ENCODE results near the gene SLC25A23. TPM values are rescaled to one million over a fixed set of nuclear protein-coding genes. Genes with fewer than 3 reads are reported as not detected.

Gene SLC25A23
- total RNA-seq, 4 donors from 2014 or later = 13.8 to 69.1 (median 36.5) TPM

DNA sequence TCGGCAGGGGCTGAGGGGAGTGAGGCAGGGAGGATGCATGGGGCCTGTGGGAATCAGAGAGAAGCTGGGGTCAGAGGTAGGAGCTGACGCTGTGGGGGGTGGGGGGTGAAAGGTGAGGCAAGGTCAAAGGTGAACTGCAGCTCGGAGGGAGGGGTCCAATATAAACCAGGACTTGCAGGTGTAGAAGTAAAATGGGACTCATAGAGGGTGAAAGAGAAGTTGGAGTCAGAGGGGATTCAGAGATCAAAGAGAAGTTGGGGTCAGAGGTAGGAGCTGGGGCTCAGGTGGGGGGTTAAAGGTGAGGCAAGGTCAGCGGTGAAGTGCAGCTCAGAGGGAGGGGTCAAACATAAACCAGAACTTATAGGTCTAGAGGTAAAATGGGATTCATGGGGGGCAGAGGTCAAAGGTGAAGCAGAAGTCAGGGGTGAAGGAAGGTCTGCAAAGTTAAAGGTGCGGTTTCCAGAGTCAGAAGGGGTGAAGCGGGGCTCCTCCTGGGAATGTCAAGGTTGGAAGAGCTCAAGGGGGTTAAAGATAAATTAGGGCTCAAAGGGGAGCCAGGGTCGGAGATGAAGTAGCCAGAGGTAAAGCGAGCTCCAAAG lies 34.9 kb upstream of the SLC25A23 start:
- no peak overlapping the region for H3K27ac ChIP-seq
- H3K9me3 ChIP-seq = no peaks in the 10 kb centered on the region
- H3K4me3 ChIP-seq = no peak overlapping the region
- H3K27me3 ChIP-seq = no peaks in the 10 kb centered on the region
- H3K36me3 ChIP-seq = no peaks in the 10 kb centered on the region
- TF ChIP-seq, protein P1, sequence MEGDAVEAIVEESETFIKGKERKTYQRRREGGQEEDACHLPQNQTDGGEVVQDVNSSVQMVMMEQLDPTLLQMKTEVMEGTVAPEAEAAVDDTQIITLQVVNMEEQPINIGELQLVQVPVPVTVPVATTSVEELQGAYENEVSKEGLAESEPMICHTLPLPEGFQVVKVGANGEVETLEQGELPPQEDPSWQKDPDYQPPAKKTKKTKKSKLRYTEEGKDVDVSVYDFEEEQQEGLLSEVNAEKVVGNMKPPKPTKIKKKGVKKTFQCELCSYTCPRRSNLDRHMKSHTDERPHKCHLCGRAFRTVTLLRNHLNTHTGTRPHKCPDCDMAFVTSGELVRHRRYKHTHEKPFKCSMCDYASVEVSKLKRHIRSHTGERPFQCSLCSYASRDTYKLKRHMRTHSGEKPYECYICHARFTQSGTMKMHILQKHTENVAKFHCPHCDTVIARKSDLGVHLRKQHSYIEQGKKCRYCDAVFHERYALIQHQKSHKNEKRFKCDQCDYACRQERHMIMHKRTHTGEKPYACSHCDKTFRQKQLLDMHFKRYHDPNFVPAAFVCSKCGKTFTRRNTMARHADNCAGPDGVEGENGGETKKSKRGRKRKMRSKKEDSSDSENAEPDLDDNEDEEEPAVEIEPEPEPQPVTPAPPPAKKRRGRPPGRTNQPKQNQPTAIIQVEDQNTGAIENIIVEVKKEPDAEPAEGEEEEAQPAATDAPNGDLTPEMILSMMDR (IDR thresholded peaks at IDR 0.05) = no peak
- no peak for TF ChIP-seq POLR2A (IDR thresholded peaks at IDR 0.05)
- intact Hi-C loops (cut with DNase I; ENCODE audit: low total_unique reads) = no loop called here
- H3K4me1 ChIP-seq = no peaks in the 10 kb centered on the region
- no peak for DNase-seq

DNA sequence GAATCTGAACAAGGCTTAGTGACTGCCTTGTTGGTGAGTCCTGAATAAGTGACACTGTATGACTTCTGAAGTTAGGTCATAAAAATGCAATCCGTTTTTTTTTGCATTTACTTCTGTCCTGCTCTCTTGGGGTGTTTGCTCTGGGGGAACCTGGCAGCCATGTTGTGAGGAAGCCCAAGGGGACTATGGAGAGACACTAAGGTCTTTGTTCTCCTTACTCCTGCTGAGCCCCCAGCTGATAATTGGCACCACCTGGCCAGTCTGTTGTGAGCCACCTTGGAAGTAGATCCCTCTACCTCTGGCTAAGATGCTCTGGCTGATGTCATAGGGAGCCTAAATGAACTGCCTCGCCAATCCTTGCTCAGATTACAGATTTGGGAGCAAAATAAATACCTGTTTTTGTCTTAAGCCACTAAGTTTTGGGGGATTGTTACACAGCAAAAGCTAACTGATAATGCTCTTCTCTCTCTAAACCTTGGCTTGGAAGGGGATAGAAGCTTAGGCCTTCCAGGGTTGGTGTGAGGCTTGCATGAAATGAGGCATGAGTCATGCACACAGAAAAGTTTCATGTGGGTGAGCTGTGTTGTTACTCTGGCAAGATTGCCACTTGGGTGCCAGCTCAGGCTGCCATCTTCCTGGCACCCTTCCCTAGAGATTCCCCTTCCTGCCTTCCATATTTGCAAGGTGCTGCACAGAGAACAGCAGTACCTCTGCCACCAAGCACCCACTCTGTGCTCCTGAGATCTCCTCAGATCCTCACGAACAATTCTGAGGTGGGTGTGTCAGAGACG lies 32.4 kb upstream of the SLC25A23 start:
- intact Hi-C loops (cut with DNase I; ENCODE audit: low total_unique reads) = no loop called here
- H3K36me3 ChIP-seq = no peaks in the 10 kb centered on the region
- no peak for TF ChIP-seq POLR2A (IDR thresholded peaks at IDR 0.05)
- TF ChIP-seq, protein P1 (IDR thresholded peaks at IDR 0.05) = no peak
- no peak for DNase-seq
- H3K27me3 ChIP-seq = no peaks in the 10 kb centered on the region
- no peaks in the 10 kb centered on the region for H3K9me3 ChIP-seq
- H3K27ac ChIP-seq = no peak overlapping the region
- no peak overlapping the region for H3K4me3 ChIP-seq
- H3K4me1 ChIP-seq = no peaks in the 10 kb centered on the region

DNA sequence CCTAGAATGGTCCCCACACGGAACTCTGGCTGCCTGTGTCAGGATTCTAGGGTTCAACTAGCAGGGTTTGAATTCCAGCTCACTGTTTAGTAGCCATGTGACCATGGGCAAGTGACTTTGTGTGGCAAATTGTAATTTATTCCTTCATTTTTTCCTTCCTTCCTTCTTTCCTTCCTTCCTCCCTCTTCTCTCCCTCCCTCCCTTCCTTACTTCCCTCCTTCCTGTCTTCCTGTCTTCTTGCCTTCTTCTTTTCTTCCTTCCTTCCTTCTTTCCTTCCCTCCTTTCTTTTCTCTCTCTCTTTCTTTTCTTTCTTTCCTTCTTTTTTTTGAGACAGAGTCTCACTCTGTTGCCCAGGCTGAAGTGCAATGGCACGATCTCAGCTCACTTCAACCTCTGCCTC lies 30.5 kb upstream of the SLC25A23 start:
- TF ChIP-seq POLR2A (IDR thresholded peaks at IDR 0.05) = no peak
- TF ChIP-seq, protein P1 (IDR thresholded peaks at IDR 0.05) = no peak
- H3K36me3 ChIP-seq = no peaks in the 10 kb centered on the region
- intact Hi-C loops (cut with DNase I; ENCODE audit: low total_unique reads) = no loop called here
- H3K9me3 ChIP-seq = no peaks in the 10 kb centered on the region
- H3K4me3 ChIP-seq = no peak overlapping the region
- H3K27me3 ChIP-seq = no peaks in the 10 kb centered on the region
- H3K27ac ChIP-seq = no peak overlapping the region
- no peak for DNase-seq
- no peaks in the 10 kb centered on the region for H3K4me1 ChIP-seq

DNA sequence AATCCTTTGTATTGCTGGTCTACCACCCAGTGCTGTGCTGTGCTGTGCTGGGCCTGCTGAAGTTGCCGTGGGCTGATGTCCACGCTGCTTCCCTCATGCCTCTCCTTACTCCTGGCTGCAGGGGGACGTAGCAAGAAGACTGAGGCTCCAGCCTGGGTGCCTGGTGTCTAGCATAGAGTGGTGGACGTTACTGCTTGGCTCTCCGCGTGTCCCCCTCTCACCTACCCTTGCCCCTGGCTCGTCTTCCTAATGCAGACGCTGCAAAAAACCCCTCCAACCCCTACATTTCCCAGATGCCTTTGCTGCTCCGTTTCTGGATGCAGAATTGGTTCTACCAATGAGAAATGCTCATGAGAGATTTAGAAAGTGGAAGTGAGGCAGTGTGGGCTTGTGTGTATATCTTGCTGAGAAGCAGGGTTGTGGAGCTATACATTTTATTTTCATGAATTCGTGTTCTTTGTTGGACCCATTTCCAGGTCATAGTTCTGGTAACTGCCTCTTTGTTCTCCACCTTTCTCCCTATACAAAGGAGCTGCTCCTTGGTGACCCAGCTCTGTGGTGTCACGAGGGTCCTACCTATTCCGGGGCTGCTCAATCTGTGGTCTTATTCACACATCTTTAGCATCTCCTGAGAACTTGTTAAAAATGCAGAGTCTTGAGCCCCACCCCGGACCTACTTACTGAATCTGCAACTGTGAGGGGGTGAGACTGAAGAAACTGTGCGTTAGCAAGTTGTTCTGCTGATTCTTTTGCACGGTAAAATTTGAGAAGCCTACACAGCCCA lies 29.9 kb upstream of the SLC25A23 start:
- no peaks in the 10 kb centered on the region for H3K36me3 ChIP-seq
- H3K27me3 ChIP-seq = no peaks in the 10 kb centered on the region
- H3K9me3 ChIP-seq = no peaks in the 10 kb centered on the region
- intact Hi-C loops (cut with DNase I; ENCODE audit: low total_unique reads) = no loop called here
- no peak overlapping the region for H3K4me3 ChIP-seq
- no peak overlapping the region for H3K27ac ChIP-seq
- TF ChIP-seq POLR2A (IDR thresholded peaks at IDR 0.05) = no peak
- no peaks in the 10 kb centered on the region for H3K4me1 ChIP-seq
- no peak for DNase-seq

DNA sequence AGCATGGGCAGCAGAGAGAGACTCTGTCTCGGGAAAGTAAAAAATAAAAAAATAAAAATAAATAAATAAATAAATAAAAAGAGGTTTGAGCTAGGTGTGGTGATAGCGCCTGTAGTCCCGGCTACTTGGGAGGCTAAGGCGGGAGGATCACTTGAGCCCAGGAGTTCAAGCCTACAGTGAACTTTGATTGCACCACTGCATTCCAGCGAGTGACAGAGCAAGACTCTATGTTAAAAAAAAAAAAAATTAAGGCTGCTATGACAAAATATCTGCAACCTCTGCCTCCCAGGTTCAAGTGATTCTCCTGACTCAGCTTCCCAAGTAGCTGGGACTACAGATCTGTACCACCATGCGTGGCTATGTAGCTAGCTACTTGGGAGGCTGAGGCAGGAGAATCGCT lies 25.2 kb upstream of the SLC25A23 start:
- H3K4me3 ChIP-seq = no peak overlapping the region
- H3K9me3 ChIP-seq = no peaks in the 10 kb centered on the region
- H3K27me3 ChIP-seq = no peaks in the 10 kb centered on the region
- DNase-seq = no peak
- no peaks in the 10 kb centered on the region for H3K36me3 ChIP-seq
- TF ChIP-seq, protein P1 (IDR thresholded peaks at IDR 0.05) = no peak
- TF ChIP-seq POLR2A (IDR thresholded peaks at IDR 0.05) = no peak
- H3K27ac ChIP-seq = no peak overlapping the region
- H3K4me1 ChIP-seq = no peaks in the 10 kb centered on the region
- intact Hi-C loops (cut with DNase I; ENCODE audit: low total_unique reads) = no loop called here

Measured in uterus (tissue), 4 donors.